Spleen (tissue), 11 donors: ENCODE measurements around the gene RFX5. TPM values are rescaled to one million over a fixed set of nuclear protein-coding genes. Genes with fewer than 3 reads are reported as not detected.

Experiments used
- DNase-seq: peaks from one replicate; pipeline ENCODE4 v3.0.0-alpha.2; 2020
- H3K27ac ChIP-seq, 8 donors: fragments of 200-600 bp; sonication (generic) in 7 of 8; 1 replicate in 4 of 8; 2 replicates in 4 of 8; pipeline versions ENCODE4 v1.5.0 to v1.8.0; 2016 to 2021; ENCODE audit warnings: inconsistent platforms in 4 of 8, mild to moderate bottlenecking in 4 of 8, moderate library complexity in 1 of 8
- H3K27me3 ChIP-seq, 7 donors: fragments of 200-600 bp; sonication (generic) in 6 of 7; replicated peaks in 1 of 7; 1 replicate in 4 of 7; 2 replicates in 3 of 7; pipeline versions ENCODE4 v1.5.0 to v1.8.0; 2016 to 2021; ENCODE audit warnings: inconsistent platforms in 3 of 7, mild to moderate bottlenecking in 1 of 7
- H3K36me3 ChIP-seq, 6 donors: fragments of 200-600 bp; sonication (generic) in 5 of 6; 1 replicate in 4 of 6; 2 replicates in 2 of 6; pipeline versions ENCODE4 v1.5.0 to v1.8.0; 2016 to 2021; ENCODE audit warnings: inconsistent platforms in 2 of 6
- H3K4me1 ChIP-seq, 6 donors: fragments of 200-600 bp; sonication (generic) in 5 of 6; 1 replicate in 3 of 6; 2 replicates in 3 of 6; pipeline versions ENCODE4 v1.5.0 to v1.8.0; 2016 to 2021; ENCODE audit warnings: inconsistent platforms in 3 of 6
- H3K4me3 ChIP-seq, 8 donors: fragments of 200-600 bp; sonication (generic) in 7 of 8; 1 replicate in 4 of 8; 2 replicates in 4 of 8; pipeline versions ENCODE4 v1.5.0 to v1.8.0; 2016 to 2021; ENCODE audit warnings: inconsistent platforms in 4 of 8, mild to moderate bottlenecking in 4 of 8, moderate library complexity in 2 of 8
- H3K9me3 ChIP-seq, 8 donors: fragments of 200-600 bp; sonication (generic) in 7 of 8; 1 replicate in 4 of 8; 2 replicates in 4 of 8; pipeline versions ENCODE4 v1.5.0 to v1.8.0; 2016 to 2021; ENCODE audit warnings: inconsistent platforms in 4 of 8
- POLR2A ChIP-seq, 3 donors: fragments of 450-650 bp; IDR thresholded peaks; one replicate each; pipeline ENCODE4 v1.5.1; 2017; ENCODE audit warnings: antibody characterized with exemption in 3 of 3, mild to moderate bottlenecking in 1 of 3
- POLR2AphosphoS5 ChIP-seq, 3 donors: sonication (generic); formaldehyde crosslinking; IDR thresholded peaks; one replicate each; pipeline ENCODE4 v1.5.1; 2017; ENCODE audit warnings: antibody characterized with exemption in 3 of 3
- WGBS, 5 donors: extraction: QIAGEN DNeasy Blood & Tissue Kit in 3 of 5; methylation state at CpG; one replicate each; pipeline versions ENCODE4 v1.1.5 to v1.1.7; 2013 to 2018; 5-methylcytosine and 5-hydroxymethylcytosine counted together
- intact Hi-C: fragments of 100-400 bp; cut with DNase I; formaldehyde crosslinking; loops from one replicate; pipeline ENCODE4 v1.15.0; 2023; ENCODE audit warnings: low total_unique reads
- polyA plus RNA-seq, 3 donors: library from polyadenylated mRNA; stranded (reverse); fragments of 200-250 nt; gene quantifications; one replicate each; pipeline ENCODE4 v1.2.1, GENCODE V29; 2013
- total RNA-seq, 7 donors: library from RNA; depleted of rRNA in 3 of 7; stranded (reverse); fragments of >200 nt in 3 of 7; fragmentation: NEBNext Ultra II Directional in 4 of 7; extraction: Animal tissue kit (Norgen Biotek cat#: 25700) in 4 of 7; gene quantifications; one replicate each; pipeline versions ENCODE4 v1.1.0 to v1.2.1, GENCODE V29; 2016 to 2021
- TF ChIP-seq, protein P1 (sequence below), 11 experiments: fragments of 200-600 bp in 7 of 11; fragments of 450-650 bp in 4 of 11; sonication (generic) in 4 of 11; IDR thresholded peaks in 8 of 11; conservative IDR thresholded peaks in 3 of 11; 1 replicate in 7 of 11; 2 replicates in 4 of 11; pipeline versions ENCODE4 v1.4.0 to v1.8.0; 2016 to 2021; ENCODE audit warnings: antibody characterized with exemption in 11 of 11, inconsistent platforms in 4 of 11, mild to moderate bottlenecking in 1 of 11
- donor health status: healthy with polysubstance abuse.
- donor health status: DM: no; HTN: no; CAD: no; lungs with moderate emphysema.
- donor health status: DM: no; HTN: no; CAD: no.
- donor health status: Bipolar disorder and iron deficiency.
- donor health status: healthy.
- donor health status: DM: no; HTN: no; CAD: no.
- donor health status: DM: yes; HTN: yes; CAD: no.

The RFX5 gene
- total and polyA plus RNA-seq, 10 donors = 30.8 to 96.1 (median 86.8) TPM

DNA sequence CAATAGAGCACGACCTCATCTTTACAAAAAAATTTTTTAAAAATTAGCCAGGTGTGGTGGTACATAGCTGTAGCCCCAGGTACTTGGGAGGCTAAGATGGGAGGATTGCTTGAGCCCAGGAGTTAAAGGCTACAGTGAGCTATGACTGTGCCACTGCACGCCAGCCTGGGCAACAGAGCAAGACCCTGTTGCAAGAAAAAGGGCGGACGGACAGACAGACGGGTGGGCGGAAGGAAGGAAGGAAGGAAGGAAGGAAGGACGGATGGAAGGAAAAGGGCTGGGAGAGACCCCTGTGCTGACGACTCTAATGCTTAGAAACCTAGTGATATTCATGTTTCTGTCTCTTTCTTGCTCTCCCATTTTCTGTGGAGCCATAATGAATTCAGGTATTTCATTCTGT, 34.2 kb downstream of the RFX5 start:
- H3K9me3 ChIP-seq = no peaks in the 10 kb centered on the region
- WGBS, 5 donors = 68 to 83% (median 71%) methylated on average over 8 of the region's 8 CpGs
- peaks cover 0 to 100% (median 81%) of the 10 kb centered on the region in 6 donors for H3K36me3 ChIP-seq
- peaks cover 4 to 64% (median 37%) of the 10 kb centered on the region in 6 donors for H3K4me1 ChIP-seq
- no peak for DNase-seq
- TF ChIP-seq, protein P1, sequence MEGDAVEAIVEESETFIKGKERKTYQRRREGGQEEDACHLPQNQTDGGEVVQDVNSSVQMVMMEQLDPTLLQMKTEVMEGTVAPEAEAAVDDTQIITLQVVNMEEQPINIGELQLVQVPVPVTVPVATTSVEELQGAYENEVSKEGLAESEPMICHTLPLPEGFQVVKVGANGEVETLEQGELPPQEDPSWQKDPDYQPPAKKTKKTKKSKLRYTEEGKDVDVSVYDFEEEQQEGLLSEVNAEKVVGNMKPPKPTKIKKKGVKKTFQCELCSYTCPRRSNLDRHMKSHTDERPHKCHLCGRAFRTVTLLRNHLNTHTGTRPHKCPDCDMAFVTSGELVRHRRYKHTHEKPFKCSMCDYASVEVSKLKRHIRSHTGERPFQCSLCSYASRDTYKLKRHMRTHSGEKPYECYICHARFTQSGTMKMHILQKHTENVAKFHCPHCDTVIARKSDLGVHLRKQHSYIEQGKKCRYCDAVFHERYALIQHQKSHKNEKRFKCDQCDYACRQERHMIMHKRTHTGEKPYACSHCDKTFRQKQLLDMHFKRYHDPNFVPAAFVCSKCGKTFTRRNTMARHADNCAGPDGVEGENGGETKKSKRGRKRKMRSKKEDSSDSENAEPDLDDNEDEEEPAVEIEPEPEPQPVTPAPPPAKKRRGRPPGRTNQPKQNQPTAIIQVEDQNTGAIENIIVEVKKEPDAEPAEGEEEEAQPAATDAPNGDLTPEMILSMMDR (IDR thresholded peaks at IDR 0.05 in 8 of 11, conservative IDR thresholded peaks at IDR 0.05 in 3 of 11) = no peak
- TF ChIP-seq POLR2AphosphoS5 (IDR thresholded peaks at IDR 0.05) (no peak), POLR2A (IDR thresholded peaks at IDR 0.05) (no peak)
- peak overlapping the region in 2 of 8 donors; percentile 39 to 61 for H3K27ac ChIP-seq
- no peak overlapping the region for H3K4me3 ChIP-seq
- no peaks in the 10 kb centered on the region for H3K27me3 ChIP-seq
- intact Hi-C loops = no loop called here

DNA sequence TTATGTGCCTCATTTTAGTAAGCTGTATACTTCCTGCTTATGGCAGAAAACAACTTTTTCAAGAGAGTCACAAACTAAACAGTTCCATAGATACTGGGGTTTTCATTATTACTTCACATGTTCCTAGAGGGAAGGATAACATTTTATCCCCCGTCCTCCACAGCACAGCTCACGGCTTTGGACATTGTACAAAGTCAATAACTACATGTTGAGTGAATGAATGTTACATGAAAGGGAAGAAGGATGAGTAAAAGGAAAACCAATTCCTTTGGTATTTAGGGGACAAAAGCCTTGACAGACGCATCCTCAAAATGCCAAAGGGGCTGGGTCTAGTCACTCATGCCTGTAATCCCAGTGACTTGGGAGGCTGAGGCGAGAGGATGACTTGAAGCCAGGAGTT, 34.6 kb downstream of the RFX5 start:
- peak overlapping the region in 5 of 8 donors; percentile 39 to 68 (median 53) for H3K27ac ChIP-seq

DNA sequence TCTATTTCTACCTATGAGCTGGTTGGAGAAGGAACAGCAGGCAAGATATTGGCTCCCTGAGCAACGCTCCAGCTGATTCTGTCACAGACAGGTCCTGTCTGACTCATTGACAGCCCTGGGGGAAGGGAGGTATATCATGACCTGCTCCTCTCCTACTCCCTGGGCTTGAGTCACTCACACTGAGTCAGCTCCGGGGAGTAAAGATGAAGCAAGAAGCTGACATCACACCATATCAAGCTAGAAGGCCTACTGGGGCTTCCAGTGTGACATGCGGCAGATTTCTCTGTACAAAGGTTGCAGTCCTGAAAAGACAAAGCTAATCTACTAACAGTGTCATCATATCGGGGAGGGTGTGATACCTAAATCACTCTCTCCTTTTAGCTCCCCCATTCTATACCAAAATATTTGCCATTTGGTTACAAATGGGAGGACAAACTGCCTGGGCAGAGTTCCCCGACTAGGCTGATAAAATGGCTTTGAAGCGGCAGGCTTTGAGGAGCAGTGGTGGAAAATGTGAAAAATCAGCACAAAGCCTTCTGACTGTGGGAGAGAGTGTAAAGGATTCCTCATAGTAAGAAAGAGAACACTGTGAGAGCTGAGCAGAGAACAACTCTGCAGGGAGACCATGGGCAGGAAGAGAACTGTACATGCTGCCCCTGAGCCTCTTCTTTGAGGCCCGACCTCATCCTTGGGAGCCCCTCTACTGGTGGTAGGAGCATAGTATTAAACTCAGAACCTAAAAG, 35.3 kb downstream of the RFX5 start:
- intact Hi-C loops = no loop called here
- TF ChIP-seq POLR2AphosphoS5 (IDR thresholded peaks at IDR 0.05) (peak in 1 of 3 donors; percentile 71), POLR2A (IDR thresholded peaks at IDR 0.05) (no peak)
- TF ChIP-seq, protein P1 (IDR thresholded peaks at IDR 0.05 in 8 of 11, conservative IDR thresholded peaks at IDR 0.05 in 3 of 11) = no peak
- H3K36me3 ChIP-seq = peaks cover 0 to 100% (median 87%) of the 10 kb centered on the region in 6 donors
- H3K9me3 ChIP-seq = no peaks in the 10 kb centered on the region
- no peak for DNase-seq
- WGBS, 5 donors = 63 to 85% (median 72%) methylated on average over 6 to 7 of the region's 7 CpGs
- peaks cover 4 to 64% (median 37%) of the 10 kb centered on the region in 6 donors for H3K4me1 ChIP-seq
- no peak overlapping the region for H3K4me3 ChIP-seq
- no peaks in the 10 kb centered on the region for H3K27me3 ChIP-seq
- H3K27ac ChIP-seq = peak overlapping the region in 6 of 8 donors; percentile 39 to 68 (median 52)

More for the DNA sequence above, 34.6 kb downstream of the RFX5 start:
- no peaks in the 10 kb centered on the region for H3K9me3 ChIP-seq
- peaks cover 0 to 100% (median 84%) of the 10 kb centered on the region in 6 donors for H3K36me3 ChIP-seq
- H3K4me1 ChIP-seq = peaks cover 4 to 64% (median 37%) of the 10 kb centered on the region in 6 donors
- WGBS, 5 donors = 92 to 94% (median 94%) methylated on average over 4 of the region's 4 CpGs
- TF ChIP-seq POLR2AphosphoS5 (IDR thresholded peaks at IDR 0.05) (no peak), POLR2A (IDR thresholded peaks at IDR 0.05) (no peak)
- TF ChIP-seq, protein P1 (IDR thresholded peaks at IDR 0.05 in 8 of 11, conservative IDR thresholded peaks at IDR 0.05 in 3 of 11) = no peak
- DNase-seq = no peak
- intact Hi-C loops = no loop called here
- no peak overlapping the region for H3K4me3 ChIP-seq
- no peaks in the 10 kb centered on the region for H3K27me3 ChIP-seq

DNA sequence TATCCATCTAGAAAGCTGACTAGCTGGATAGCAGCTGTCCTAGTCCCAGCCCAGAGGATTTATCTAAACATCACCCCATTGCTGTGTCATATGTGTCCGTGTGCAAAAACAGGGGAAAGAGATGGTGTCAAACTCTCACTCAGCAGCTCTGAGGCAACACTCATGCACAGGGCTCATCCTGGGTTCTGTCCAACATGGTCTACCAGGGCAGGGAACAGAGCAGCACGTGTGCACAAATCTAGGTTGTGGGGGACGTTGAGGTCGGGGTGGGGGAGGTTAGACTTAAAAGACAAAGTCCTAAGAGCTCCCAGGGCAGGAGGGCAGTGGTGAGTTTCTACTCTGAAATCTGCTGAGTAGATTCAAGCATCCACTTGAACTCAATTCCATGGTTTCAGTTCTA, 36.0 kb downstream of the RFX5 start:
- WGBS, 5 donors = 73 to 88% (median 75%) methylated on average over 4 of the region's 4 CpGs
- intact Hi-C loops = no loop called here
- H3K4me1 ChIP-seq = peaks cover 4 to 64% (median 37%) of the 10 kb centered on the region in 6 donors
- H3K4me3 ChIP-seq = no peak overlapping the region
- peak overlapping the region in 6 of 8 donors; percentile 39 to 68 (median 52) for H3K27ac ChIP-seq
- peaks cover 2 to 100% (median 88%) of the 10 kb centered on the region in 6 donors for H3K36me3 ChIP-seq
- no peaks in the 10 kb centered on the region for H3K27me3 ChIP-seq
- no peak for DNase-seq
- no peaks in the 10 kb centered on the region for H3K9me3 ChIP-seq
- no peak for TF ChIP-seq POLR2AphosphoS5 (IDR thresholded peaks at IDR 0.05)
- TF ChIP-seq, protein P1 (IDR thresholded peaks at IDR 0.05 in 8 of 11, conservative IDR thresholded peaks at IDR 0.05 in 3 of 11) = no peak
